CD14-positive monocyte (primary cell): ENCODE results near the gene ANO2. TPM values are rescaled to one million over a fixed set of nuclear protein-coding genes. Genes with fewer than 3 reads are reported as not detected.

ENCODE experiments used
- DNase-seq, 3 donors: peaks; one replicate each; pipeline ENCODE4 v3.0.0-alpha.2; 2011 to 2022
- H2AFZ ChIP-seq: 2 replicates; pipeline ENCODE4 v1.6.0; 2012; ENCODE audit warnings: mild to moderate bottlenecking, low read depth, low read length, inconsistent platforms; ENCODE audit not compliant: insufficient read depth, poor library complexity, severe bottlenecking
- H3K27ac ChIP-seq, 2 donors: 1 replicate in 1 of 2; 2 replicates in 1 of 2; pipeline ENCODE4 v1.5.1; 2012 to 2013; ENCODE audit warnings: low read length in 2 of 2, control low read depth in 1 of 2, inconsistent platforms in 1 of 2, low read depth in 1 of 2, mild to moderate bottlenecking in 1 of 2
- H3K27me3 ChIP-seq, 2 donors: one replicate each; pipeline versions ENCODE4 v1.6.0 to v1.6.1; 2011 to 2013; ENCODE audit warnings: low read length in 2 of 2; ENCODE audit not compliant: control insufficient read depth in 2 of 2, insufficient read depth in 2 of 2
- H3K36me3 ChIP-seq, 2 donors: replicated peaks in 1 of 2; 1 replicate in 1 of 2; 2 replicates in 1 of 2; pipeline versions ENCODE4 v1.5.1 to v1.6.1; 2012 to 2013; ENCODE audit warnings: low read length in 2 of 2, control low read depth in 1 of 2, inconsistent platforms in 1 of 2, mild to moderate bottlenecking in 1 of 2; ENCODE audit not compliant: insufficient read depth in 2 of 2, control insufficient read depth in 1 of 2
- H3K4me1 ChIP-seq, 2 donors: 1 replicate in 1 of 2; 2 replicates in 1 of 2; pipeline versions ENCODE4 v1.5.1 to v1.6.1; 2012 to 2013; ENCODE audit warnings: low read length in 2 of 2, control low read depth in 1 of 2, inconsistent platforms in 1 of 2, mild to moderate bottlenecking in 1 of 2, moderate library complexity in 1 of 2; ENCODE audit not compliant: insufficient read depth in 2 of 2, control insufficient read depth in 1 of 2
- H3K4me2 ChIP-seq: replicated peaks from 2 replicates; pipeline ENCODE3; 2012; ENCODE audit warnings: low read length, moderate library complexity, mild to moderate bottlenecking; ENCODE audit not compliant: poor library complexity, severe bottlenecking; ENCODE audit errors: extremely low read depth
- H3K4me3 ChIP-seq, 3 experiments: fragments of 200-600 bp in 1 of 3; sonication (generic) in 1 of 3; replicated peaks in 1 of 3; 1 replicate in 2 of 3; 2 replicates in 1 of 3; pipeline ENCODE4 v1.5.1; 2011 to 2013; ENCODE audit warnings: low read length in 3 of 3, mild to moderate bottlenecking in 3 of 3, control low read depth in 2 of 3, low read depth in 2 of 3, inconsistent platforms in 1 of 3, moderate library complexity in 1 of 3
- H3K79me2 ChIP-seq: 2 replicates; pipeline ENCODE4 v1.6.0; 2012; ENCODE audit warnings: mild to moderate bottlenecking, control low read depth, inconsistent platforms, low read length, moderate library complexity; ENCODE audit not compliant: insufficient read depth
- H3K9ac ChIP-seq: 2 replicates; pipeline ENCODE4 v1.6.0; 2017; ENCODE audit warnings: low read length, mild to moderate bottlenecking; ENCODE audit not compliant: insufficient read depth, poor library complexity, severe bottlenecking
- H3K9me3 ChIP-seq, 2 donors: replicated peaks in 1 of 2; 1 replicate in 1 of 2; 2 replicates in 1 of 2; pipeline versions ENCODE4 v1.5.1 to v1.6.1; 2012 to 2013; ENCODE audit warnings: low read length in 2 of 2, control low read depth in 1 of 2; ENCODE audit not compliant: control insufficient read depth in 1 of 2, insufficient read depth in 1 of 2
- H4K20me1 ChIP-seq: 2 replicates; pipeline ENCODE4 v1.6.0; 2012; ENCODE audit warnings: mild to moderate bottlenecking, low read length, control low read depth, moderate library complexity; ENCODE audit not compliant: insufficient read depth
- H3K27ac Mint-ChIP-seq, 7 donors: one replicate each; pipeline ENCODE4 v1.8.0; 2020; ENCODE audit warnings: mild to moderate bottlenecking in 7 of 7, mixed read lengths in 7 of 7, moderate library complexity in 6 of 7, inconsistent platforms in 2 of 7
- H3K27me3 Mint-ChIP-seq, 3 donors: one replicate each; pipeline ENCODE4 v1.8.0; 2021 to 2022; ENCODE audit warnings: low read depth in 3 of 3, mild to moderate bottlenecking in 3 of 3, mixed read lengths in 3 of 3, moderate library complexity in 3 of 3, inconsistent platforms in 1 of 3
- H3K36me3 Mint-ChIP-seq, 2 donors: one replicate each; pipeline ENCODE4 v1.8.0; 2020; ENCODE audit warnings: mixed read lengths in 2 of 2, inconsistent platforms in 1 of 2, mild to moderate bottlenecking in 1 of 2
- H3K4me1 Mint-ChIP-seq: one replicate; pipeline ENCODE4 v1.8.0; 2020; ENCODE audit warnings: mild to moderate bottlenecking, mixed read lengths
- H3K4me3 Mint-ChIP-seq, 2 donors: one replicate each; pipeline ENCODE4 v1.8.0; 2020; ENCODE audit warnings: mild to moderate bottlenecking in 2 of 2, mixed read lengths in 2 of 2, moderate library complexity in 1 of 2
- H3K9me3 Mint-ChIP-seq, 7 donors: one replicate each; pipeline ENCODE4 v1.8.0; 2020 to 2022; ENCODE audit warnings: mixed read lengths in 7 of 7, mild to moderate bottlenecking in 6 of 7, moderate library complexity in 6 of 7, inconsistent platforms in 2 of 7
- CTCF ChIP-seq: fragments of 200-600 bp; IDR thresholded peaks from one replicate; pipeline ENCODE4 v1.8.0; 2022; ENCODE audit warnings: antibody characterized with exemption, mild to moderate bottlenecking
- WGBS: methylation state at CpG from one replicate; pipeline ENCODE4 v1.1.5; 2013; ENCODE audit warnings: missing lambda C conversion rate; ENCODE audit not compliant: insufficient coverage; 5-methylcytosine and 5-hydroxymethylcytosine counted together
- intact Hi-C, 2 donors: fragments of 100-400 bp; cut with micrococcal nuclease; formaldehyde crosslinking; loops; one replicate each; pipeline versions ENCODE4 v1.15.0 to v1.15.1; 2023
- polyA plus RNA-seq, 3 donors: library from polyadenylated mRNA; depleted of rRNA in 1 of 3; unstranded in 2 of 3; stranded (reverse) in 1 of 3; fragments of 300-500 nt in 2 of 3; fragments of >200 nt in 1 of 3; fragmentation: Illumina TruSeq in 2 of 3; gene quantifications; 1 replicate in 2 of 3; 2 replicates in 1 of 3; pipeline ENCODE4 v1.2.3, GENCODE V29; 2012 to 2021

Gene ANO2
- polyA plus RNA-seq, 3 donors, result not detected

- Histone ChIP-seq H3K27ac (no peak overlapping the region), H3K4me3 (no peak overlapping the region), H3K9me3 (peaks cover 0 to 3% of the 10 kb centered on the region in 2 donors), H4K20me1 (no peaks in the 10 kb centered on the region), H3K79me2 (no peaks in the 10 kb centered on the region), H3K4me1 (no peaks in the 10 kb centered on the region), H2AFZ (no peak overlapping the region), H3K36me3 (no peaks in the 10 kb centered on the region), H3K4me2 (no peak overlapping the region), H3K9ac (no peak overlapping the region), H3K27me3 (no peaks in the 10 kb centered on the region)
- intact Hi-C loops, result no loop called here
- TF ChIP-seq CTCF, result no peak
- Mint-ChIP-seq H3K9me3 (peaks cover 0 to 5% (median 3%) of the 10 kb centered on the region in 7 donors), H3K4me1 (no peaks in the 10 kb centered on the region), H3K4me3 (no peak overlapping the region), H3K27me3 (peaks cover 0 to 5% (median 3%) of the 10 kb centered on the region in 3 donors), H3K27ac (no peak overlapping the region), H3K36me3 (no peaks in the 10 kb centered on the region)
- no CpG with 5 or more reads among the region's 4 CpGs for WGBS
- DNase-seq, result no peak
Observed at GRCh38 chr12:5557906-5558305, 387.2 kb downstream of the ANO2 start.

- no peaks in the 10 kb centered on the region for H3K36me3 ChIP-seq
- peaks cover 0 to 5% (median 4%) of the 10 kb centered on the region in 3 donors for H3K27me3 Mint-ChIP-seq
- peaks cover 0 to 5% (median 3%) of the 10 kb centered on the region in 7 donors for H3K9me3 Mint-ChIP-seq
- no peaks in the 10 kb centered on the region for H4K20me1 ChIP-seq
- H3K27me3 ChIP-seq, result no peaks in the 10 kb centered on the region
- no peak overlapping the region for H3K4me2 ChIP-seq
- no peak for TF ChIP-seq CTCF
- intact Hi-C loops, result no loop called here
- no peak overlapping the region for H3K4me3 Mint-ChIP-seq
- H2AFZ ChIP-seq, result no peak overlapping the region
- H3K27ac ChIP-seq, result no peak overlapping the region
- H3K9ac ChIP-seq, result no peak overlapping the region
- no peaks in the 10 kb centered on the region for H3K79me2 ChIP-seq
- no peaks in the 10 kb centered on the region for H3K36me3 Mint-ChIP-seq
- no peaks in the 10 kb centered on the region for H3K4me1 Mint-ChIP-seq
- WGBS, result 83% methylated on average over 3 of the region's 6 CpGs
- H3K4me3 ChIP-seq, result no peak overlapping the region
- peaks cover 0 to 3% of the 10 kb centered on the region in 2 donors for H3K9me3 ChIP-seq
- no peak for DNase-seq
- H3K27ac Mint-ChIP-seq, result no peak overlapping the region
- H3K4me1 ChIP-seq, result no peaks in the 10 kb centered on the region
Observed at GRCh38 chr12:5556946-5557673, 387.9 kb downstream of the ANO2 start.
